Fibroblast of skin of back (primary cell): Measurements from ENCODE around the gene RALA.
A peak's percentile ranks its signal among the peaks of the same experiment; 100 is the strongest.

ENCODE experiments used
- DNase-seq: peaks from one replicate; pipeline ENCODE4 v3.0.0-alpha.2; 2013

RALA gene

DNA sequence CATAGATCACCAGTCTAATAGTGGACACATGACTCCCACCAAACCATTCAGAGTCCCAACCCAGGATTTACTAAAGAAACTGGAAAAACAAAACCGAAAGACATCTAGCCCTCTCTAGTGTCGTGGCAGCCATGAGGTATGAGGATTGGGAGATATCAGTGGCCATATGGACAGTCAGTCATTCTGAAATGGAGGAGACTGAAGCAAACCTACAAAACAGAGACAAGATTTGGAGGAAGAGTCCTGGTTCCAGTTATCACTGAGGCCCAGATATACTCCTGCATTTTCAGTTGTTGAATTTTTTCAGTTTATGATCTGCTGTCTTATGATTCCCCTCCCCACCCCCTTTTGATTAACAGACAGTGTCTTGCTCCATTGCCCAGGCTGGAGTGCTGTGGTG lies 9.1 kb upstream of the RALA start:
- DNase-seq, result no peak

DNA sequence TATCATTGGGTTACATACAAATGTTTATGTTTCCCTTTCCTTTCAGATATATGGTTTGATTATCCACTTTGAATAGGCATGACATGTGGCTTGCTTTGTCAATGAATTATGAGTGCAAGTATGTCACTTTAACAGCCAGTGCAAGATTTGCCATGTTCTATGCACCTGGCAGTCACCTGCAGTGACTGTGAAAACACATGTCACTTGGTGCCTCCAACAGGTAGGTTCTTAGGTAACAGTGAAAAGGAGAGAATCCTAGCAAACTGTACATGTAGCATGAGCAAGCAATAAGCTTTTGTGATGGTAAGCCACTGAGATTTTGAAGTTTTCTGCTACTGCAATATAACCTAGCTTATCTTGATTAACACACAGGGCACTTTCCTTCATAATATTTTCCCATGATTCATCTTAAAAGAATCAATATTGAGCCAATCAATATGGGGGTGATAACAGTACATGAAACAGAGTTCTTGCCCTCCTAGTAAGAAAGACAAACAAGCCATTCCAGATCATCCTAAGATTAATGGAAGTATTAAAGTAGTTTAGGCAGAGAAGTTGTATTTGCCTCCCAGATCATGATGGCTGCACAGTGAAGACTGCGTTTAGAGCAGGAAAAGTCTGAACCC lies 7.9 kb upstream of the RALA start:
- DNase-seq, result no peak

DNA sequence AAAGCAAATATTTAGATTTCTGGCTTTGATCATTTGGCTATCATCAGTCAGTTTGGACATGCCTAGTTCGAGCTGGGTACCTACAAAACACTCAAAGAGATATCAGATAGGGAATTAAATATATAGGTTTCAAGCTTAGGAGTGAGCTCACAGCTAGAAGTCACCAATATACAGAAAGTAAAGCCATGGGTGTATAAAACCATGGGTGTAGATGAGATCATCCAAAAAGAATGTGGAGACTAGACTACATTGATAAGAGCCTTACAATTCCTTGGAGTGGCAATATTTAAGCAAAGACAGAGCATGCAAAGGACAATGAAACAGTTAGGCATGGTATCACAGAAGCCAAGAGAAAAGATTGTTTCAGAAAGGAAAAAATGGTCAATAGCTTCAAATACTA lies 7.2 kb upstream of the RALA start:
- peak; percentile 73 for DNase-seq

DNA sequence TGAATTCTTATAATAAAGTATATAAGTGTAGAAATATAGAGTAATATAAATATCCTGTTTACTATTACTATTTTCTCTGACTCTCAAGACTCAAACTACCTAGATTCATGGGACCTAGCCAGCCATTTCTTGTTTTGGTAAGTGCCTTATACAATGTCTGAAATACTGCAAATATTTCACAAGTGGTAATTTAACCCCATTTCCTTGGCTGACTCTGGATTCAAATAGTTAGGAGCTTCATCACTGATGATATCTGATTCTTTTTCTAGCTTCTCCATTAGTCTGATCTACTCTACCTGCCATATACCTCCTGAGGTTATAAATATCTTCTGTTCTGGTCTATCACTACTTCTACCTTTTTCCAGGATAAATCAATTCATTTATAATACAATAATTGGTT lies 6.4 kb upstream of the RALA start:
- peak; percentile 68 for DNase-seq

DNA sequence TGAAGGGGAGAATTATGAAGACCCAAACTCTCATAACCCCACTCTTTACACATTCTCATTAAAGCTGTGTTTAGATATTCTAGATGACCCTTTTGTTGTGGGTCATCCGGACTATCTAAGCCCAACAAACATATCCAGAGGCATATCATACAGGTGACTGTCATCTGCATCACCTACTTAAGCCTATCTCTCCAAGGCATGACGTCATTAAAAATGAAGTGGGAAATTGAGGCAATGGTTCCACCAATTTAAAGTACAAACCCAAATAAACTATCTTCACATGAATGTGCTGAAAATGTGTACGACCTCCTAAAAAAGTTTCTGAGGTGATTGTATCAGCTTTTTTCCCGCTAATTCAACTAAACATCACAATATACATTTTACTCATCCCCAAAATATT lies 4.5 kb upstream of the RALA start:
- no peak for DNase-seq

DNA sequence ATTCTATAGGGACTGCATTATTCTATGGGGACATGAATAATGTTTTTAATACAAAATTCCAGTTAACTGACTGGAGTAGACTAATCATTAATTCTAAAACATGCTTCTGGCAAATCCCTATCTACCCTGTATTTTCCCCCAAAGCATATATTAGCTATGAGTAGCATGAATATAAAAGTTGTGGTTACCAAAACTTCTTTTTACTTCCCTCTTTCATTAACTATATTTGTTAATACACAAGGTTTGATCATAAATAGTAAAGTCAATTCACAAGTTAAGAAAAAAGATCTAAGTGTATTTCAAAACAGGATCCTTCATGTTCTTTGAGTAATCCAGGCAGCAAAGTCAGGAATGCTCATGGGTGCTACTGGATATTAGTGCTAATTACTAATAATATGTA lies 2.9 kb upstream of the RALA start:
- DNase-seq, result peak; percentile 39

DNA sequence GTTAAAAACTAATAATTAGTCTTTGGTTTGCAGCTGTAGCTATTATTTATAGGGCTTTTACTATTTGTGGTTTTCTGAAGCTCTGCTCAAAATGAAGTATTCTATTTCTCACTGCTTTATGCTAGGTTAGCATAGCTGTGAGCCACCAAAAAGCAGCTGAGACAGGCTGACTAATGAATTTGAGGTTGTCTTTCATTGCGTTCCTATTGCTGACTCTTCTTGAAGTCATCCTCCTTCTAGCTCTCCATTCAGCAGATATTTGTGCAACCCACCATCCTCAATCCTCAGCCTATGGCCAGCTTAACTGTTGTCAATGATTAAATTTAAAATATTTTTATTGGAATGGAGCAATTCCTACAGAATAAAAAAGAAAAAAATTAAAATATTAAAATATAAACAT lies 2.1 kb upstream of the RALA start:
- peak; percentile 95 for DNase-seq

DNA sequence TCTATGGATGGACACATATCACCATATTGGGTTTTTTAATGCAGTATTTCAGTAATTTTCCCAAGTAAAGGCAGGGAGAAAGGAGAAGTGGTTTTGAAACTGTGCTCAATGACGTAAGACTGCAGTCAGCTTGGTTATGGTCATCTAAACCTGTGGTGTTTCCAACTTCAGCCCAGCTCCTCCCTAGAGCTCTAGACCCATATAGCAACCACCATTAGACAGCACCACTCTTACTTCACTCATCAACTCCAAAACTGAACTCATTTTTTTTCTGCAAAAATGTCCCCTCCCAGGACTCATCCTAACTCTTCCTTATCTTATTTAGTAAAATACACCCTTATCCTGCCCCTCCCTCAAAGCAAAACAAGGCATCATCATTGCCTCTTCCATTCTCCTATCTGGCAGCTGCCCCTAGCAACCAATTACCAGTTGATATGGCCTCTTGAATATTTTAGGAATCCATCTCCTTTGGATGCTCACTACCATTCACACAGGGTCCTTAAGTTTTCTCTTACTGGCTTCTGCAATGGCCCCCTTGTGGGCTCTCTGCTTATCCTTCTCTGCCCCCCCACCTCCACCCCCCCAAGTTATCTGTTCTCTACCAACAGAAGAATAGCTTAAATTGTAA lies 1.5 kb upstream of the RALA start:
- peak; percentile 32 for DNase-seq

DNA sequence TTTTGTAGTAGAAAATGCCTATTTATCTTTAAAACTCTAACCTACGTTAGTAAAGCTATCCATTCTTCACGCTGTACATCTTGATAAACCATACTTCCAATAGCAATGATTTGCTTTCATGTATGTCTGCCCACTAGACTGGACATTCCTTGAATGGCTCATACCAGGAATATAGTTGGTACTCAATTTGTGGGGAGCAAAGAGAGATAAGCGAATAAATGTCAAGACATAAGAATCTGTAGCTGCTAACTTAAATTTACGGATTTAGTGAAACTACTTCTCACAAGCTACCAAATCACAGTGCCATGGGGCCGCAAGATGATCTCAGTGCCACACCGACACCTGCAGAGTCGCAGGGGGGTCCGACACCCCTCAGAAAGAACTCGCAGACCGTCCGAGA lies 763 bp upstream of the RALA start:
- DNase-seq, result peak; percentile 12

DNA sequence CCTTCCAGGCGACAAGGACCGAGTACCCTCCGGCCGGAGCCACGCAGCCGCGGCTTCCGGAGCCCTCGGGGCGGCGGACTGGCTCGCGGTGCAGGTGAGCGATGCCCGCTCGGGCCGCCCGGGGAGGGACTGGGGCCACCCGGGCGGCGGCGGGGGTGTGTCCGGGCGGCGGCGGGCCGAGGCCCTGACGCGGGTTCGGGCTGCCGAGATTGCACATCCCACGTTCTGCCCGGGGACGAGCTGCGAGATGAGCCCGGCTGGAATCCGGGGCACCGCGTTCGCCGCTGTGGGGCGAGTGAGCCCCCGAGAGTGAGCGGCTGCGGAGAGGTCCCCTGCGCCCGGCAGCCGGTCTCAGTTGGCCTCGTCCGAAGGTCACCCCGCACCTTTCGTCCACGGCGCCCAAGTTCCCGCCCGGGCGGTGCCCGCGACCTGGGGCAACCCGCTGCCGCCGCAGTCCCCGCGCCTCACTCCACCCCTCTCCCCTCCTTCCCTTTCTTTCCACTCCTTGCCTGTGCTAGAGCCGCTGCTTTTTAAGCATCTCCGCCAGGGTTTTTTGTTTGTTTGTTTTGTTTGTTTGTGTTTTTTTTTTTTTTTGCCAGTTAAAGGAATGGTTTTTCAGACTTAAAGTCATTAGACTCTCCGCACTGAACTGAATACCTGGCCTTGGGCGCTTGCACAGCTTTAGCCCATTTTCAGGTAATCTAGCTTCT lies 515 bp downstream of the RALA start:
- DNase-seq, result no peak

DNA sequence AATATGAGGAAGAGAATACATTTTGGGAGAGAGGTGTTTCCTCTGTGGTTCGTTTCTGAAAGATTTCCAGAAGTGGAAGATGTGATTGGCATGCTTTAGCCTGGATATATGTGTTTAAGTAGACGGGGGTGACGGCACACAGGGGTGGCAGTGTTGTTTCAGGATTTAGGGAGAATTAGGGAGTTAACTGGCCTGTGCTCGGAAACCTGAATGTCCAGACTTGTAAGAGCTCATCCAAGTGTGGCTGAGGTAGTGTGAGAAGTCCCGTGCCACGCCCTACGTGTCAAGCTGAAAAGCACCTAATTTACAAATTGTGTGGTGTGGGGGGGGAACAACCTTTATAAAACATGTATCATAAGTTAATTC lies 1.1 kb downstream of the RALA start:
- no peak for DNase-seq

DNA sequence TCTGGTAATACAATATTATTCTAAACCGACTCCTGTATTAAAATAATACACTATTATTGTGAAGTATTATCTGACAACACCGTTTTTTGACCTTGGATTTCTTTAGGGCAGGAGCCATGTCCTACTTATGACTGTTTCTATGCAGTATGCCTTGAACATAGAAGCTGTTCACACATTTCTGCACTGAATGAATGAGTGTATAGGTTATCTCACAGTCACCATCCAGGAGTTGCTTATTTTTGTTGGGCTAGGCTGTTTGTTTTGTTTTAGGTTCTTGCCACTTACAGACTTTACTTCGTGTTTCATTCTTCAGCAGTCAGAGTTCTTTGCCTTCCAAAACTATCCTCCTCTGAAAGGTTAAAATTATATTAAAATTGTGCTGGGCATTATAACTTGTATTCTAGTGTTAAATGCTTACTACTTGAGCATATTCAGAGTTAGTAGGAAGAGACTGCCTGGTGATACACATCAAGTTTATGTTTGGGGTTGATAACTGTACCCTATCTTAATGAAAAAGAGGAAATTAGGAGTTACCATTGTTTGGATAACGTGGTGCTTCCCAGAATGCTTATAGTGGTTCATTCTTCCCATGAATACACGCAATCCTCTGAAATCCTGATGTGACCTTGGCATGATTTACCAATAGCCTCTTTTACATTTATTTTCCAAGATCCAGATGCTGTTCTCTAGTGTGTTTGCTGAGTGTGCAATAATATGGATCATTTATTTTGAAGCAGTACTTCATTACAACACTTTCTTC lies 1.7 kb downstream of the RALA start:
- no peak for DNase-seq

DNA sequence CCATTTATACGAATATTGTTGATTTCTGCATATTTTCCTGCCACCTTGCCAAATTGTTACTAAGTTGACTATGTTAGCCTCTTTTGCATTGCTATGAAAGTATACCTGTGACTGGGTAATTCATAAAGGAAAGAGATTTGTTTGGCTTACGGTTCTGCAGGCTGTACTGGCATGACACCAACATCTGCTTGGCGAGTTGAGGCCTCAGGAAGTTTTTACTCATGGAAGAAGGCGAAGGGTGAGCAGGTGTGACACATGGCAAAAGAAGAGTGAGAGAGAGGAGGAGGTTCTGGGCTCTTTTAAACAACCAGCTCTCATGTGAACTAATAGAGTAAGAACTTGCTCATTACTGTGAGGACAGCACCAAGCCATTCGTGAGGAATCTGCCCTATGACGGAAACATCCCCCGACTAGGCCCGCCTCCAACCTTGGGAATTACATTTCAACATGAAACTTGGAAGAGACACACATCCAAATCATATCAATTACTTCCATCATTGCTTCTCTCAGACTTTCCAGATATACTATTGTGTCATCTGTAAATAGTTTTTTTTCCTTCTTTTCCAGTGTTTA lies 8.4 kb downstream of the RALA start:
- DNase-seq, result no peak

DNA sequence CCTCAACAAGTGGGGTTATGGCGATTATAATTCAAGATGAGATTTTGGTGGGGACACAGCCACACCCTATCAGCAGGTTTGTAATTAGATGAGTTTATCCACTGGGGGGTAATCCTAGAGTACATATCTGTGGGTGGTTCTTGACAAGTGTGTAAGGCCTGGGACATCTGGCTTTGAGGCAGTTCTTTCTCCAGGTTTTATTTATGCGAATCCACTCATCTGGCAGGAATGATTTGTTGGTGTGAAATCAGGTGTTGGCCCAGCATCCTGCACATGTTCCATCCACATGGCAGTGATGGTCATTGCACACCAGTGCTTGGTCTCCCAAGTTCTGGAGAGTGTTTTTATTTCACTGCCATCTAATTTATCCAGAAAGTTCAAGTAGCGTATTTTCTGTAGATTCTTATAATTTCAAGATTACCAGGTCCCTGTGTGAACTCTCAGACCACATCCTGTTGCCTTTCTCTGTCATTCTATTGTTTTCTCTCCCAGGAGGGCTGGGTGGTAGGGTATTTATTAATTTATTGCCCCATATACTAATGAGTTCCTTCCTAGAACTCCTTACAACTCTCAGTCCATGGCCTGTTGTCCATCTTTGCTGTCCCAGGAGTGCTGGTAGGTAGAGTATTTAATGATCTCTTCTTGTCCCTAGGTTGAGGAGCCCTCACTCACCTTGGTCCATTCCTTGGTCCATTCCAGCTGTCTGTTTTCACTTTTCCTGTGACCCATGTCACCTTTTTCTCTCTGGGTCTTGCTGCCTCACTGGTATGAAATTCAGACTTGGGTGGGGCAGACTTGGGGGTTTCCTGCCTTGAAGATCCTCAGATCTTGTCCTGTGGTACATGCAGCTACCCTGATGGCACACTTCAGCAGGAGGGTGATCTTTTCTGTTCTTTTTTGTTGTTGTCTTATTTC lies 10.4 kb downstream of the RALA start:
- DNase-seq, result no peak

DNA sequence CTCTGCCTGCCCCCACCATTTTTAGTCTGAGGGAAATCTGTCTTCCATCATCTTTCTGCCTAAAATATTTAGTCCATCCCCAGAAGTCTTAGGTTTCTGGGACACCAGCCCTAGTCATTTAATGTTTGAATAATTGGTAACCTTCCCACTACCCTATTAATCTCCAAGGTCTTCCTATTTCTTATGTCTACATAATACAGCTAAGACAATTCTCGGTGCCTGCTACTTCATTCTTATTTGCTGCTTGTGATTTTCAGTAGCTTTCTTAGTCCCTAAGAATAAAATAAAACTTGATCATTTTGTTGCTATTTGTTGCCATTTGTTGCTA lies 11.1 kb downstream of the RALA start:
- DNase-seq, result no peak

DNA sequence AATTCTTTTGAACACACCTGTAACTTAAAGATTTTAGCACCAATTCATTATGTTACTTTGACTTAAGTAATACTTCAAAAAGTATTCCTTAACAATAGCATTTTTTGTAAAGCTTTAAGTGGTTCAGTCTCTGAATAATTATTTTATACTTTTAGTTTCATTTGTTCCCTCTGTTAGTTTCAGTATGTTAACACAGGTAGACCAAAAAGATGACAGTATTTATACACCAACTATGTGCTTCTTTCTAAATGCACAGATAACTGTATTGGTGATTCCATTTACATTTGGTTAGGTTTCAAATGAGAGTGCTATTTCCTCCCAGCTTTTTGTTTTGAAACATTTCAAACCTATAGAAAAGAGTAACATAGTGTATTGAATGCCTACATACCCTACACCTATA lies 14.0 kb downstream of the RALA start:
- no peak for DNase-seq

DNA sequence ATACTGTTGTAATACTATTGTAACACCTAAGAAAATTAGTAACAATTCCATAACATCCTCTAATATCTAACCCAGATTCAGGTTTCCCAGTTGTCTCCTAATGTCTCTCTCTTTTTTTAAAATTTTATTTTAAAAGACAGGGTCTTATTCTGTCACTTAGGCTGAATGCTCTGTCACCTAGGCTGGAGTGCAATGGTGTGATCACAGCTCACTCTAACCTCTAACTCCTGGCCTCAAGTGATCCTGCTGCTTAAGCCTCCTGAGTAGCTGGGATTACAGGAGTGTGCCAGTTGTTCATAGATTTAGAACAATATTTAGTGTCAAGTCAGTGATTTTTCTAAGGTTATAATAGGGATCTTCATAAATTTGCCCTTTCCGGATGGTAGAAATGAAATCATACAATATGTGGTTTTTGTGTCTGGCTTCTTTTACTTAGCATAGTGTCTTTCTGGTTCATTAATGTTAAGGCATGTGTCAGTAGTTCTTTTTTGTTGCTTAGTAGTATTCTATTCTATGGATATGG lies 14.7 kb downstream of the RALA start:
- DNase-seq, result no peak

DNA sequence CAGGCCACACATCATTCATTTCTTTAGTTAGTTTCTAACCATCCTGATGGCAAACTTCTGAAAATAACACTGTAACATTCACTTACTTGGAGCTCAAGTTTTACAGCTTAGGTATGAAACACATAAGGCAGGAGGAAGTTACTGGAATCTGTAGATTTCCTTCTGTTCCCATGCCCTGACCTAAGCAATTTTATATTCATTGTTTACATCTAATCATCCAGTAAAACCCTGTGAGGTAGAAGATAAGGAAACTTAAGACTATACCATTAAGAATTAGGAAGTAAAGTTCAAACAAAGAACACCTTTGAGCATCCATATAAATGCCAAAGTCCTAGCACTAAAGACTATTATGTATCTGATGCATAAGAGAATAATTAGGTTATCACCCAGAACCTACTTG lies 19.5 kb downstream of the RALA start:
- no peak for DNase-seq

DNA sequence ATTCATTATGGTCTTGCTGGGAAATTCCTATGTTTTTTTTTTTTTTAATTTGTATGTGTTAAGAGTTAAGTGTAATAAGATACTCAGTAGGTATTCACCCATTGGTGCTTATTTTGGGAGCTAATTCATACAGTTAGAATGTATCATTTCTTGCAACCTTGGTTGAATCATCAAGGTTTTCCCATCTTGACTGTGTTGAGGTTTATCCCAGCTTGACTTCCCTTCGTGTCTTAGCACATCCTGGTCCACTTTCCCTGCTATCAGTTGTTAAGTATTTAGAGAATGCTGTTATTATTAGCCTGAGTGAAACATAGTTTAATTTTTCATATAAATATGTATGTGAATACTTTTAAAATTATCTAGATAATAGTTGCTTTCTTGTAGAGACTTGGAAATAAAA lies 20.8 kb downstream of the RALA start:
- DNase-seq, result peak; percentile 71

DNA sequence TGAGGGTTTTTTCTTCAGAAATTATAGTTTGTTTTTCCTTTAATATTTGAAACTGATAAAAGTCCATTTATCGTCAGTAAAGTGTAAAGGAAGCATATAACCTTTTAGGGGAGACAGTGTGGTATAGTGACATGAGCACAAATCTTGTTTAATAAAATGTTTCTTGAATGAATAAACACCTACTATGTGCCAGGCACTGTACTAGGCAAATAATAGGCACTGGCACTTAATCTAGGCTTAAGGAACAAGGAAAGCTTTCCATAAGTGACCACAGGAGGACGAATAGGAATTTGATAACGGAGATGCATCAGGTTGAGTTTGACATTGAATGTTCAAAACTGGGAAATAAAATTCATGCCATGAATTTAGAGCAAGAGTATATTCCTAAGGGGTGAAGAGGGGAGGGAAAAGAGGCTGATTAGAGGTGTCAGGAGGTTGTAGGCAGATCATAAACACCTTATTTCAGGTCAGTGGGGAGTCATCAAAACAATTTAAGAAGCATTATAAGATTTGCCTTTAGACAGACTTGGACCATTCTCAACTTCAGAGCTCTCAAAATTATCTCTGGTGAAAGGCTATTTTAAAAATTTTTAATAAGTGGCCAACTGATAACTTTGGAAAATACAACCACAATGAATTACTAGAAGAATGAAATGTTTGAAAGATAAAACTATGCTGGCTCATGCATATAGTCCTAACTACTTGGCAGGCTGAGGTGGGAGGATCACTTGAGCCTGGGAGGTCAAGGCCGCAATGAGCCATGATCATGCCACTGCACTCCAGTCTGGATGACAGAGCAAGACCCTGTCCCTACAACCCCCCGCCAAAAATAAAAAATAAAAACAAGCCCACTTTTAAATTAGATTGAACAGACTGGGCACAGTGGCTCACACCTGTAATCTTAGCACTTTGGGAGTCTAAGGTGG lies 22.4 kb downstream of the RALA start:
- no peak for DNase-seq

DNA sequence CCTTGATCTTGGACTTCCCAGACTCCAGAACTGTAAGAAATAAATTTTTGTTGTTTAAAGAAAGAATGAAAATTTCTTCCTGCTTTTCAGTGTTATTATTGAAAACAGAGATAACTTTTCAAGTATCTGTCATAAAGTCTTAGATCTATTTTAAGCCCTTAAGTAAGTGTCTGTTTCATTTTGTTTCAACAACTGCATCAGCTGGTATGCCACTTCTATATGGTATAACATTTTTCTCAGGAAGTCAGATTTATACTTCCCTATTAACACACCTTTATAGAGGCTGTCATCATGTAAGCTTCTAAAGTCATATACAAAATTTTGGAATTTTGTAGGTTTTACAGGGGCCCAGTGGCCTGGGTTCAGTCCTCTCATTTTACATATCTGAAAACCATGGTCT lies 24.4 kb downstream of the RALA start:
- no peak for DNase-seq
